HEK293T (cell line): ENCODE results near the gene POU6F2.

ENCODE experiments used
- CTCF ChIA-PET: fragments of 350-600 bp; formaldehyde crosslinking; extraction: SDS; loops from one replicate; lab custom pipeline; 2021; ENCODE audit warnings: antibody characterized with exemption, inconsistent platforms; lab: Yijun Ruan, JAX
- POLR2A ChIA-PET: fragments of 350-600 bp; formaldehyde crosslinking; extraction: SDS; loops from one replicate; lab custom pipeline; 2020; ENCODE audit warnings: antibody characterized with exemption, inconsistent platforms; lab: Yijun Ruan, JAX
- DNase-seq: peaks from one replicate; pipeline ENCODE4 v3.0.0; 2012; ENCODE audit warnings: mixed read lengths; ENCODE audit errors: extremely low spot score
- ARNT ChIP-seq: fragments of 450-650 bp; IDR thresholded peaks from 2 replicates; pipeline ENCODE4 v1.6.1; 2017; ENCODE audit warnings: mild to moderate bottlenecking
- BHLHE40 ChIP-seq: fragments of 450-650 bp; IDR thresholded peaks from 2 replicates; pipeline ENCODE4 v1.6.1; 2016; ENCODE audit warnings: mild to moderate bottlenecking, moderate library complexity, borderline replicate concordance
- CTBP1 ChIP-seq: fragments of 450-650 bp; IDR thresholded peaks from 2 replicates; pipeline ENCODE4 v1.6.1; 2016; ENCODE audit warnings: borderline replicate concordance
- ELF4 ChIP-seq: fragments of 450-650 bp; IDR thresholded peaks from 2 replicates; pipeline ENCODE4 v1.6.1; 2017; ENCODE audit warnings: antibody characterized with exemption
- FOXA1 ChIP-seq: fragments of 450-650 bp; IDR thresholded peaks from 2 replicates; pipeline ENCODE4 v1.6.1; 2016; ENCODE audit warnings: mild to moderate bottlenecking
- FOXK2 ChIP-seq: fragments of 450-650 bp; IDR thresholded peaks from 2 replicates; pipeline ENCODE4 v1.6.1; 2016; ENCODE audit warnings: mild to moderate bottlenecking
- FOXM1 ChIP-seq: fragments of 450-650 bp; IDR thresholded peaks from 2 replicates; pipeline ENCODE4 v1.6.1; 2017; ENCODE audit warnings: mild to moderate bottlenecking, borderline replicate concordance
- HDGF ChIP-seq: fragments of 450-650 bp; IDR thresholded peaks from 2 replicates; pipeline ENCODE4 v1.6.1; 2017; ENCODE audit warnings: antibody characterized with exemption, borderline replicate concordance
- L3MBTL2 ChIP-seq: fragments of 450-650 bp; conservative IDR thresholded peaks from 2 replicates; pipeline ENCODE4 v1.6.1; 2016; ENCODE audit warnings: mild to moderate bottlenecking
- LEF1 ChIP-seq: fragments of 450-650 bp; IDR thresholded peaks from 2 replicates; pipeline ENCODE4 v1.6.1; 2017; ENCODE audit warnings: mild to moderate bottlenecking, borderline replicate concordance
- NFRKB ChIP-seq: fragments of 450-650 bp; IDR thresholded peaks from 2 replicates; pipeline ENCODE4 v1.6.1; 2016; ENCODE audit warnings: mild to moderate bottlenecking, moderate library complexity
- PKNOX1 ChIP-seq: fragments of 450-650 bp; IDR thresholded peaks from 2 replicates; pipeline ENCODE4 v1.6.1; 2016
- SP1 ChIP-seq: fragments of 450-650 bp; IDR thresholded peaks from 2 replicates; pipeline ENCODE4 v1.6.1; 2017
- SUZ12 ChIP-seq: fragments of 450-650 bp; IDR thresholded peaks from 2 replicates; pipeline ENCODE4 v1.6.1; 2016; ENCODE audit warnings: mild to moderate bottlenecking
- TARDBP ChIP-seq: fragments of 450-650 bp; IDR thresholded peaks from 2 replicates; pipeline ENCODE4 v1.6.1; 2016
- ZNF384 ChIP-seq: fragments of 450-650 bp; IDR thresholded peaks from 2 replicates; pipeline ENCODE4 v1.6.1; 2016

The POU6F2 gene

GRCh38 chr7:38953227-38953626 is 24.5 kb upstream of the POU6F2 start:
- no peak for DNase-seq
- TF ChIP-seq FOXM1 (no peak), ZNF384 (no peak), NFRKB (no peak), HDGF (no peak), SP1 (no peak), L3MBTL2 (no peak), CTBP1 (no peak), PKNOX1 (no peak), FOXK2 (no peak), LEF1 (no peak), FOXA1 (no peak), SUZ12 (no peak), ELF4 (no peak), TARDBP (no peak)
- CTCF ChIA-PET = no interaction called here
- POLR2A ChIA-PET = no interaction called here

DNA sequence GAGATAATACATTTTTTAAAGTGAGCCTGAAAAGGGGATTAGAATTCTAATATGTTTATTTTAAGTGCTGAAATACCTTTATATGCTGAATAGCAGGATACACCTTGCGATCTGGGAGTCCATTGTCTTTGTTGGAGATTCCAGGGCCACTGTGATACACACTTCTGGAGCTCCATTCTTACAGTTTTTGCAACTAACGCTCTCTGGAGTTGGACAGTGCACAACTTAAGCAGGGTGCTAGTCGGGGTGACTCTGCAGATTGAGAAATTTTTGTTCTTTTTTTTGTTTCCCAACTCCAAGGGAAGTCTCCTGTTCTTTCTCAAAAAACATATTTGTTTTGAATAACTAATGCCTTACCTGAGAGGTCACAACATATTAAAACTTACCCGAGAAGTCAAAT is 23.7 kb upstream of the POU6F2 start:
- ChIA-PET CTCF (no interaction called here), POLR2A (no interaction called here)
- no peak for DNase-seq
- no peak for TF ChIP-seq LEF1
- no peak for TF ChIP-seq FOXA1
- no peak for TF ChIP-seq TARDBP
- TF ChIP-seq ZNF384 = no peak
- no peak for TF ChIP-seq HDGF
- TF ChIP-seq FOXM1 = no peak
- no peak for TF ChIP-seq ELF4
- TF ChIP-seq SUZ12 = no peak
- no peak for TF ChIP-seq NFRKB
- no peak for TF ChIP-seq CTBP1
- TF ChIP-seq L3MBTL2 = no peak
- no peak for TF ChIP-seq SP1
- no peak for TF ChIP-seq PKNOX1

- no peak for DNase-seq
- no peak for TF ChIP-seq BHLHE40
- TF ChIP-seq TARDBP = no peak
- no peak for TF ChIP-seq NFRKB
- no peak for TF ChIP-seq ARNT
- no peak for TF ChIP-seq FOXK2
- TF ChIP-seq FOXM1 = no peak
- TF ChIP-seq FOXA1 = no peak
- no peak for TF ChIP-seq L3MBTL2
- no peak for TF ChIP-seq ZNF384
- TF ChIP-seq CTBP1 = no peak
- ChIA-PET POLR2A (no interaction called here), CTCF (no interaction called here)
Observed at GRCh38 chr7:38955892-38956291, 21.8 kb upstream of the POU6F2 start.

- no peak for DNase-seq
- CTCF ChIA-PET = no interaction called here
- no peak for TF ChIP-seq SP1
- TF ChIP-seq BHLHE40 = no peak
- TF ChIP-seq FOXA1 = no peak
- POLR2A ChIA-PET = no interaction called here
Observed at GRCh38 chr7:38962028-38962427, 15.7 kb upstream of the POU6F2 start.

GRCh38 chr7:38964921-38965320 is 12.8 kb upstream of the POU6F2 start:
- DNase-seq = no peak
- ChIA-PET POLR2A (no interaction called here), CTCF (no interaction called here)
- no peak for TF ChIP-seq FOXM1
- TF ChIP-seq SUZ12 = no peak
- TF ChIP-seq CTBP1 = no peak
- TF ChIP-seq LEF1 = no peak
- no peak for TF ChIP-seq ZNF384
- no peak for TF ChIP-seq L3MBTL2
- TF ChIP-seq NFRKB = no peak
- TF ChIP-seq BHLHE40 = no peak
- no peak for TF ChIP-seq TARDBP
- TF ChIP-seq FOXA1 = no peak
- no peak for TF ChIP-seq FOXK2
- no peak for TF ChIP-seq ELF4
- no peak for TF ChIP-seq ARNT
- TF ChIP-seq SP1 = no peak

DNA sequence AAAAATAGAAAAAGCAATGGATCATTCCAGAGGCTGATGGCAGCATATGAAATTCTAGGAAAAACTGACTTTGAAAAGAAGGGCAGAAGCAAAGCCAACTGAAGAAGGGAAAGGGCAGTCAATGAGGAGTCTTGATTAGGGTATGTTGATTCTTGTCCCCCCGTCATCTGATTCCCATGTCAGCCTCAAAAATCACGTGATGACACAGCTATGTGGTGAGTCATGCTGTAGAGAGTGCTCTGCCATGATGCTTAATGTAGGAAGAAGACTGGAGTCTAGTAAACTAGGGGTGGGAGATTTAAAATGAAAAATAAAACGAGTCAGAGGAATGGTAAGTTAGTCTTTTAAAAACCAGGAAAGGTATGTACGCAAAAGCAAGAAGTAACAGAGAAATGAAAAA is 3.9 kb upstream of the POU6F2 start:
- no peak for TF ChIP-seq SUZ12
- TF ChIP-seq FOXM1 = no peak
- TF ChIP-seq L3MBTL2 = no peak
- no peak for TF ChIP-seq PKNOX1
- no peak for TF ChIP-seq CTBP1
- TF ChIP-seq HDGF = no peak
- no peak for TF ChIP-seq TARDBP
- no peak for TF ChIP-seq SP1
- TF ChIP-seq NFRKB = no peak
- TF ChIP-seq FOXA1 = no peak
- TF ChIP-seq ZNF384 = no peak
- TF ChIP-seq ARNT = no peak
- TF ChIP-seq FOXK2 = no peak
- ChIA-PET POLR2A (no interaction called here), CTCF (no interaction called here)
- DNase-seq = no peak

- POLR2A ChIA-PET = no interaction called here
- DNase-seq = peak; percentile 15
- CTCF ChIA-PET = no interaction called here
Observed at GRCh38 chr7:38975944-38976392, 1.7 kb upstream of the POU6F2 start.

More at GRCh38 chr7:38975944-38976392, 1.7 kb upstream of the POU6F2 start:
- TF ChIP-seq BHLHE40 (no peak), FOXK2 (no peak), LEF1 (no peak), TARDBP (no peak), ZNF384 (no peak)
